MM.1S (cell line): ENCODE data around the gene MAP2K7.

Experiments used
- EZH2 ChIP-seq: fragments of 300-600 bp; sonication (generic); optimal IDR thresholded peaks from 2 replicates; pipeline ENCODE3; 2017; ENCODE audit warnings: low read depth, mild to moderate bottlenecking, antibody characterized with exemption, low read length, mixed read lengths
- EZH2phosphoT487 ChIP-seq: fragments of 300-600 bp; sonication (generic); IDR thresholded peaks from 2 replicates; pipeline ENCODE4 v1.6.1; 2018; ENCODE audit warnings: antibody characterized with exemption, low read length
- TF ChIP-seq, protein P1 (sequence below): fragments of 300-600 bp; sonication (generic); IDR thresholded peaks from 2 replicates; pipeline ENCODE4 v1.5.1; 2016; ENCODE audit warnings: antibody characterized with exemption, low read length, mixed read lengths

DNA sequence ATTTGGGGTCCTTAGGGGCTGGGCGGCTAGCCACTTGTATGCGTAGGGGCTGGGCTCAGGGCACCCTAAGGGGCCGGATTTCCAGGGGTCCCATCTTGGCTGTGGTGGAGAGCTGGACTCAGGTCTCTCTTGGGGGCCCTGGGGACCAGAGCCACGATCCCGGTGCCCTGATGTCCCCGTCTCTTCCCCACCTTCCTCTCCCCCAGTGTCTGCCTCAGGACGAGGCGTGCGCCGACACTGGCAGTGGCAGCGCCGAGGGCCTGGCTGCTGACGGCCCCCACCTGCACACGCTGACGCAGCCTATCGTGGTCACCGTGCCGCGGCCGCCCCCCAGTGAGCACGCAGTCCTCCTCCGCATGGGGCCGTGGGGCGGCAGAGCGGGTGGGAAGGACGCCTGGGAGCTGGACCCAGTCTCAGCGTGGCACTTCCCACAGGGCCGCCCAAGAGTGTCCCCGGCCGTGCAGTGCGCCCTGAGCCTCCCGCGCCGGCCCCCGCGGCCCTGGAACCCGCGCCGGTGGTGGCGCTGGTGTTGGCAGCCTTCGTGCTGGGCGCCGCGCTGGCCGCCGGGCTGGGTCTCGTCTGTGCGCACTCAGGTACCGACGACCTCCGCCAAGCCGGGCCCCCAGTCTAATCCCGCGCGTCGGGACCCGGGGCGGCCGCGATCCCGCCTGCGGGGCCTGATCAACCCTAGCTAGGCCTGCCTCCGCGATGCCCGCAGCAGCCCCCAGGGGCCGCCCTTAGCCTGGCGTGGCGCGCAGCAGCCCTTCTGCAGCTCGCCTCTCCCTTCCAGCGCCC is 13.8 kb downstream of the MAP2K7 start:
- TF ChIP-seq, protein P1, sequence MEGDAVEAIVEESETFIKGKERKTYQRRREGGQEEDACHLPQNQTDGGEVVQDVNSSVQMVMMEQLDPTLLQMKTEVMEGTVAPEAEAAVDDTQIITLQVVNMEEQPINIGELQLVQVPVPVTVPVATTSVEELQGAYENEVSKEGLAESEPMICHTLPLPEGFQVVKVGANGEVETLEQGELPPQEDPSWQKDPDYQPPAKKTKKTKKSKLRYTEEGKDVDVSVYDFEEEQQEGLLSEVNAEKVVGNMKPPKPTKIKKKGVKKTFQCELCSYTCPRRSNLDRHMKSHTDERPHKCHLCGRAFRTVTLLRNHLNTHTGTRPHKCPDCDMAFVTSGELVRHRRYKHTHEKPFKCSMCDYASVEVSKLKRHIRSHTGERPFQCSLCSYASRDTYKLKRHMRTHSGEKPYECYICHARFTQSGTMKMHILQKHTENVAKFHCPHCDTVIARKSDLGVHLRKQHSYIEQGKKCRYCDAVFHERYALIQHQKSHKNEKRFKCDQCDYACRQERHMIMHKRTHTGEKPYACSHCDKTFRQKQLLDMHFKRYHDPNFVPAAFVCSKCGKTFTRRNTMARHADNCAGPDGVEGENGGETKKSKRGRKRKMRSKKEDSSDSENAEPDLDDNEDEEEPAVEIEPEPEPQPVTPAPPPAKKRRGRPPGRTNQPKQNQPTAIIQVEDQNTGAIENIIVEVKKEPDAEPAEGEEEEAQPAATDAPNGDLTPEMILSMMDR: peak; percentile 74
- TF ChIP-seq EZH2: no peak
- TF ChIP-seq EZH2phosphoT487: no peak
